ENCODE measurements around the gene ZNF785.
"Not testable (repeated sequence)": the region's sequence is repeated elsewhere in the genome, so short reads cannot be mapped to it uniquely, and the experiment has no call there.

ZNF785 gene

GRCh38 chr16:30536391-30537024 lies 49.0 kb downstream of the ZNF785 start:
- not testable (repeated sequence) for DNase-seq

GRCh38 chr16:30535777-30536190 lies 49.7 kb downstream of the ZNF785 start:
- DNase-seq, result peak; percentile 72

- DNase-seq, result no peak
These were observed 50.3 kb downstream of the ZNF785 start for GRCh38 chr16:30535106-30535776.

GRCh38 chr16:30534368-30535105 lies 51.0 kb downstream of the ZNF785 start, which contains the start of gene ZNF747:
ZNF747 (minus strand) TSS chr16:30534858; CDS start chr16:30534679, 179 bp downstream.
- DNase-seq, result peak; percentile 85

GRCh38 chr16:30533748-30534367 lies 51.6 kb downstream of the ZNF785 start:
- DNase-seq, result no peak

GRCh38 chr16:30533146-30533522 lies 52.4 kb downstream of the ZNF785 start:
- DNase-seq, result no peak

GRCh38 chr16:30532285-30533145 lies 53.0 kb downstream of the ZNF785 start:
- DNase-seq, result no peak
